T-helper 17 cell (primary cell): Measurements from ENCODE around the gene ZC3H7B. TPM values are rescaled to one million over a fixed set of nuclear protein-coding genes. Genes with fewer than 3 reads are reported as not detected.

Experiments used
- ATAC-seq: fragments of 150-1000 bp; cut with Tn5 transposase; 2 replicates; pipeline ENCODE4 v1.10.0; 2021; ENCODE audit warnings: mild to moderate bottlenecking, moderate library complexity
- DNase-seq, 3 donors: peaks; one replicate each; pipeline versions ENCODE4 v3.0.0 to v3.0.0-alpha.2; 2020 to 2021
- H3K9me3 ChIP-seq: one replicate; pipeline ENCODE4 v1.7.0; 2013; ENCODE audit warnings: low read length, mild to moderate bottlenecking; ENCODE audit not compliant: control insufficient read depth, poor library complexity, severe bottlenecking
- H3K27ac Mint-ChIP-seq: one replicate; pipeline ENCODE4 v1.8.0; 2022; ENCODE audit warnings: mild to moderate bottlenecking, moderate library complexity, mixed read lengths
- H3K27me3 Mint-ChIP-seq: one replicate; pipeline ENCODE4 v1.8.0; 2022; ENCODE audit warnings: mixed read lengths
- H3K36me3 Mint-ChIP-seq: one replicate; pipeline ENCODE4 v1.8.0; 2022; ENCODE audit warnings: low read depth, mixed read lengths
- H3K4me1 Mint-ChIP-seq: one replicate; pipeline ENCODE4 v1.8.0; 2022; ENCODE audit warnings: mild to moderate bottlenecking, mixed read lengths
- H3K4me3 Mint-ChIP-seq: one replicate; pipeline ENCODE4 v1.8.0; 2022; ENCODE audit warnings: mild to moderate bottlenecking, moderate library complexity, mixed read lengths
- total RNA-seq, 4 donors: library from RNA in 2 of 4; stranded (reverse) in 2 of 4; gene quantifications; one replicate each; pipeline ENCODE4 v1.2.3 and lab custom pipeline; 2022 to 2026

The ZC3H7B gene
- total RNA-seq, 2 donors from 2014 or later = 33.5 to 35.9 TPM

- H3K27ac Mint-ChIP-seq = no peak overlapping the region
- ATAC-seq (no peak), DNase-seq (no peak)
- H3K9me3 ChIP-seq = no peaks in the 10 kb centered on the region
- no peak overlapping the region for H3K4me3 Mint-ChIP-seq
- H3K4me1 Mint-ChIP-seq = peaks cover 12% of the 10 kb centered on the region
- no peaks in the 10 kb centered on the region for H3K27me3 Mint-ChIP-seq
- peaks cover 9% of the 10 kb centered on the region for H3K36me3 Mint-ChIP-seq
Observed at GRCh38 chr22:41324821-41325528, 23.6 kb downstream of the ZC3H7B start.

DNA sequence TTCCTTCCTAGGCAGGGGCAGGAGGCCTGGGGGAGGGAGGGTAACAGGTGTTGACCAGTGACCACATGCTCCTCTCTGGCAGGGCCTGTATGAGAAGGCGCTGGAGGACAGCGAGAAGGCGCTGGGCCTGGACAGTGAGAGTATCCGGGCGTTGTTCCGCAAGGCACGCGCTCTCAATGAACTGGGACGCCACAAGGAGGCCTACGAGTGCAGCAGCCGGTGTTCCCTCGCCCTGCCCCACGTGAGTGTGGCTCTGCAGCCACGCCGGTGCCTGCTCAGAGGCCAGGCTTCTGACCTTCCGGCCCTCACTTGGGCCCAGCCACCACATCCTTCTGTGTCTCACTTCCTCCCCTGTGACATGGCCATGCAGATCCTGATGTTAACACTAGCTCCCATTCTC is 25.8 kb downstream of the ZC3H7B start:
- H3K4me3 Mint-ChIP-seq = no peak overlapping the region
- peaks cover 9% of the 10 kb centered on the region for H3K4me1 Mint-ChIP-seq
- no peaks in the 10 kb centered on the region for H3K27me3 Mint-ChIP-seq
- no peaks in the 10 kb centered on the region for H3K9me3 ChIP-seq
- DNase-seq (no peak), ATAC-seq (no peak)
- H3K36me3 Mint-ChIP-seq = peaks cover 7% of the 10 kb centered on the region
- H3K27ac Mint-ChIP-seq = no peak overlapping the region

GRCh38 chr22:41330169-41330568 is 28.8 kb downstream of the ZC3H7B start:
- no peak for DNase-seq
- H3K9me3 ChIP-seq = no peaks in the 10 kb centered on the region

DNA sequence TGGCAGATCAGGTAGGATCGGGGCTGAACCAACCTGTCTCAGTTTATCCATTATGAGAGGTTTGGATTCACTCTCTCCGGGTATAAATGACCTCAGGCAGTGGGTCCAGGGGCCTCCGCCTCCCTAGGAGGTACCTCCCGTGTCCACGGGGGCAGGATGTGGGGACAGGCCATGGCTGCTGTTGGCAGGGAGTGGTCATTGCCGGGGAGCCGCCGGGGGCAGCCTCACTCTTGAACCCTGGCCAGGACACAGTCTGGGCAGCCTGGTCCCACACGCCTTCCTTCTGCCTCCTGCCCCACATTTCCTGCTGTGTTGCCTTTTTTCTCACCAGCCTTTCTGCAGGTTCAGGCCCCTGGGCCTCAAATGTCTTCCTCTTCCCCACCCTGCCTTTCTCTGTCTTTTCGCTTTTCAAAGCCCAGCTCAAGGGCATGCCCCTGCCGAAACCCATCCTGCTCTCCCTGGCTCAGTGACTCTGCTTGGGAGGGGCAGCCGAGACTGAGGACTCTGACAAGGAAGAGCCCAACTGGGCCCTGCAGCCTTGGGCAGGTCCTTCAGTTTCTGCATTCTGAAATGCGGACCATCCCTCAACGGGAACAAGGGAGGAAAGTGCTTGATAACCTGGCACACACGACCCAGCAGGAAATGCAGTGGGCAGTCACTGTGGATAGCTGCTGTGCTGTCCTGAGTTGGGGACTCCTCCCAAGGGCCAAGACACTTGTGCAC is 31.1 kb downstream of the ZC3H7B start:
- no peak overlapping the region for H3K27ac Mint-ChIP-seq
- DNase-seq = no peak

More at GRCh38 chr22:41330169-41330568, 28.8 kb downstream of the ZC3H7B start:
- H3K27me3 Mint-ChIP-seq = no peaks in the 10 kb centered on the region
- H3K36me3 Mint-ChIP-seq = peaks cover 4% of the 10 kb centered on the region
- no peak for ATAC-seq
- H3K4me1 Mint-ChIP-seq = peaks cover 2% of the 10 kb centered on the region
- H3K27ac Mint-ChIP-seq = no peak overlapping the region
- no peak overlapping the region for H3K4me3 Mint-ChIP-seq

GRCh38 chr22:41333806-41334205 is 32.5 kb downstream of the ZC3H7B start:
- ATAC-seq (no peak), DNase-seq (no peak)
- Mint-ChIP-seq H3K36me3 (no peaks in the 10 kb centered on the region), H3K4me3 (no peak overlapping the region), H3K4me1 (peaks cover 6% of the 10 kb centered on the region), H3K27me3 (no peaks in the 10 kb centered on the region), H3K27ac (no peak overlapping the region)
- H3K9me3 ChIP-seq = no peaks in the 10 kb centered on the region

More for the DNA sequence above, 31.1 kb downstream of the ZC3H7B start:
- ATAC-seq = no peak
- H3K27me3 Mint-ChIP-seq = no peaks in the 10 kb centered on the region
- H3K4me3 Mint-ChIP-seq = no peak overlapping the region
- H3K4me1 Mint-ChIP-seq = peaks cover 6% of the 10 kb centered on the region
- H3K36me3 Mint-ChIP-seq = no peaks in the 10 kb centered on the region
- no peaks in the 10 kb centered on the region for H3K9me3 ChIP-seq

DNA sequence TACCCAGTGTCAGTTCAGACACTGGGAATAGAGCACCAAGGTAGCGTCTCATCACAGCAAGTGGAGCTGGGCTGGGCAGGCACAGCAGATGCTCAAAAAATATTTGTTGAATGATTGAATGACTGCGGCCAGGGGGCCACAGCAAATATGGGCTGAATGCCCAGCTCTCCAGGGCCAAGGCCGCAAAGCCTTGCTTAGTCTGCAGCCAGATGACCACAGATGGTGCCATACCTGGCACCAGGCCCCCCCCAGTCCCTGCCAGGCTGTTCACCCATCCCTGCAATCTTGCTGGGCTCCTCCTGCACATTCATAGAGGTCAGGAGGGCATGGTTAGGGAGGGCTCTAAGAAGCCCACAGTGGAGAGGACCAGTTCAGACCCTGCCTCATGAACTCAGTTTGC is 32.9 kb downstream of the ZC3H7B start:
- Mint-ChIP-seq H3K4me1 (peaks cover 6% of the 10 kb centered on the region), H3K27ac (no peak overlapping the region), H3K27me3 (no peaks in the 10 kb centered on the region), H3K4me3 (no peak overlapping the region), H3K36me3 (no peaks in the 10 kb centered on the region)
- ATAC-seq (no peak), DNase-seq (no peak)
- no peaks in the 10 kb centered on the region for H3K9me3 ChIP-seq

- DNase-seq (no peak), ATAC-seq (no peak)
- Mint-ChIP-seq H3K4me3 (no peak overlapping the region), H3K4me1 (peaks cover 6% of the 10 kb centered on the region), H3K36me3 (no peaks in the 10 kb centered on the region), H3K27me3 (no peaks in the 10 kb centered on the region), H3K27ac (no peak overlapping the region)
- H3K9me3 ChIP-seq = no peaks in the 10 kb centered on the region
Observed at GRCh38 chr22:41334951-41335635, 33.8 kb downstream of the ZC3H7B start.

- H3K9me3 ChIP-seq = no peaks in the 10 kb centered on the region
- no peak for DNase-seq
- H3K27me3 Mint-ChIP-seq = no peaks in the 10 kb centered on the region
- no peaks in the 10 kb centered on the region for H3K36me3 Mint-ChIP-seq
- H3K27ac Mint-ChIP-seq = no peak overlapping the region
- peaks cover 3% of the 10 kb centered on the region for H3K4me1 Mint-ChIP-seq
- ATAC-seq = no peak
- H3K4me3 Mint-ChIP-seq = no peak overlapping the region
Observed at GRCh38 chr22:41338614-41339212, 37.4 kb downstream of the ZC3H7B start.

DNA sequence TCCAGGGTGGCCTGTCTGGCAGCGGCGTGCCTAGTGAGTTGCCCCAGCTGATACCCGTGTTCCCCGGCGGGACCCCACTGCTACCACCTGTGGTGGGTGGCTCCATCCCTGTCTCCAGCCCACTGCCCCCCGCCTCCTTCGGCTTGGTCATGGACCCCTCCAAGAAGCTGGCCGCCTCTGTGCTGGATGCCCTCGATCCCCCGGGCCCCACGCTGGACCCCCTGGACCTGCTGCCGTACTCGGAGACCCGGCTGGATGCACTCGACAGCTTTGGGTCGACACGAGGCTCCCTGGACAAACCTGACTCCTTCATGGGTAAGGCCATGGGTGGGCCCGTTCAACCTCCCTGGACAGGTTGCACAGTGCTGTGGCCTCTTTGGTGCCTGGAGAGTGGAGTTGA is 38.5 kb downstream of the ZC3H7B start:
- no peaks in the 10 kb centered on the region for H3K27me3 Mint-ChIP-seq
- H3K27ac Mint-ChIP-seq = no peak overlapping the region
- no peak for DNase-seq
- no peaks in the 10 kb centered on the region for H3K9me3 ChIP-seq
- H3K36me3 Mint-ChIP-seq = no peaks in the 10 kb centered on the region
- no peak for ATAC-seq
- H3K4me1 Mint-ChIP-seq = peaks cover 3% of the 10 kb centered on the region
- H3K4me3 Mint-ChIP-seq = no peak overlapping the region

GRCh38 chr22:41340357-41340756 is 39.0 kb downstream of the ZC3H7B start:
- H3K4me3 Mint-ChIP-seq = no peak overlapping the region
- DNase-seq = no peak
- ATAC-seq = no peak
- H3K36me3 Mint-ChIP-seq = no peaks in the 10 kb centered on the region
- H3K9me3 ChIP-seq = no peaks in the 10 kb centered on the region
- peak overlapping the region; percentile 8 for H3K27ac Mint-ChIP-seq
- no peaks in the 10 kb centered on the region for H3K27me3 Mint-ChIP-seq
- H3K4me1 Mint-ChIP-seq = peaks cover 3% of the 10 kb centered on the region

- no peak for ATAC-seq
- H3K9me3 ChIP-seq = no peaks in the 10 kb centered on the region
- peak overlapping the region; percentile 8 for H3K27ac Mint-ChIP-seq
Observed at GRCh38 chr22:41341012-41341411, 39.7 kb downstream of the ZC3H7B start.

DNA sequence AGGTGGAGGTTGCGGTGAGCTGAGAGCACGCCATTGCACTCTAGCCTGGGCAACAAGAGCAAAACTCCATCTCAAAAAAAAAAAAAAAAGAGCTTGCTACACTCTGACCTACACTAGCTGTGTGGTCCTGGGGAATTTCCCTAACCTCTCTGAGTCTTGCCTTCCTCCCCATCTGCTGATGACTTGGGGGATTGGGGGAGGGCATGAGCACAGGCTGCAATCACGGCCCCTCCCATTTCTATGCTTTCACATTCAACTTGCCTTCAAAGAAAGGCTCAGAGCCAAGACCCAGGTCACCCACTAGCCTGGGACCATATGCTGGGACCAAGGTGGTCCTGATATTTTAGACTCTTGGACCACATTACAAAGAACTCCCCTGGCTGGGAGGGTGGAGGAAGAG is 40.7 kb downstream of the ZC3H7B start:
- no peaks in the 10 kb centered on the region for H3K4me1 Mint-ChIP-seq
- peak; percentile 71 for ATAC-seq

More at GRCh38 chr22:41341012-41341411, 39.7 kb downstream of the ZC3H7B start:
- no peak for DNase-seq
- H3K27me3 Mint-ChIP-seq = no peaks in the 10 kb centered on the region
- no peaks in the 10 kb centered on the region for H3K4me1 Mint-ChIP-seq
- H3K4me3 Mint-ChIP-seq = no peak overlapping the region
- H3K36me3 Mint-ChIP-seq = no peaks in the 10 kb centered on the region

DNA sequence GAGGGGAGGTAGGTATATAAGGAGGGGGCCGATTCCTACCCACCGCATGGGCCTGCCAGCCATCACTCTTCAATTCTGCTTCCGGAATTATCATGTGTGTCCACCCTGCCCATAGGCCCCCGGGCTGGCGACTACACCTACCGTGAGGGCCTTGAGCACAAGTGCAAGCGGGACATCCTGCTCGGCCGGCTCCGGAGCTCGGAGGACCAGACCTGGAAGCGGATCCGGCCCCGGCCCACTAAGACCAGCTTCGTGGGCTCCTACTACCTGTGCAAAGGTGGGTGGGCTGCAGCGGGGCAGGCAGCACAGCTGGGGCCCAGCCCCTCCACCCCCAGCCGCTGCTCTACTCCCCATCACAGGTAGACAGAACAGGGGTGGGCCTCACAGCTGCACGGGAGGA is 42.0 kb downstream of the ZC3H7B start:
- H3K27ac Mint-ChIP-seq = no peak overlapping the region
- H3K4me3 Mint-ChIP-seq = no peak overlapping the region
- H3K36me3 Mint-ChIP-seq = no peaks in the 10 kb centered on the region
- H3K4me1 Mint-ChIP-seq = no peaks in the 10 kb centered on the region
- no peak for ATAC-seq
- H3K27me3 Mint-ChIP-seq = no peaks in the 10 kb centered on the region
- no peak for DNase-seq
- no peaks in the 10 kb centered on the region for H3K9me3 ChIP-seq

More for the DNA sequence above, 40.7 kb downstream of the ZC3H7B start:
- Mint-ChIP-seq H3K27me3 (no peaks in the 10 kb centered on the region), H3K27ac (no peak overlapping the region), H3K36me3 (no peaks in the 10 kb centered on the region), H3K4me3 (no peak overlapping the region)
- H3K9me3 ChIP-seq = no peaks in the 10 kb centered on the region
- no peak for DNase-seq
